Ovary (tissue), 3 donors: Measurements from ENCODE around the gene PSMD11.

ENCODE experiments used
- POLR2A ChIP-seq: fragments of 450-650 bp; IDR thresholded peaks from one replicate; pipeline ENCODE4 v1.6.1; 2017; ENCODE audit warnings: antibody characterized with exemption, mild to moderate bottlenecking, moderate library complexity
- TF ChIP-seq, protein P1 (sequence below), 3 donors: fragments of 450-650 bp in 2 of 3; fragments of 200-600 bp in 1 of 3; IDR thresholded peaks; one replicate each; pipeline versions ENCODE4 v1.5.1 to v1.8.0; 2016 to 2022; ENCODE audit warnings: antibody characterized with exemption in 3 of 3, mild to moderate bottlenecking in 1 of 3
- donor health status: DM: no; HTN: no; CAD: no.

- TF ChIP-seq, protein P1, sequence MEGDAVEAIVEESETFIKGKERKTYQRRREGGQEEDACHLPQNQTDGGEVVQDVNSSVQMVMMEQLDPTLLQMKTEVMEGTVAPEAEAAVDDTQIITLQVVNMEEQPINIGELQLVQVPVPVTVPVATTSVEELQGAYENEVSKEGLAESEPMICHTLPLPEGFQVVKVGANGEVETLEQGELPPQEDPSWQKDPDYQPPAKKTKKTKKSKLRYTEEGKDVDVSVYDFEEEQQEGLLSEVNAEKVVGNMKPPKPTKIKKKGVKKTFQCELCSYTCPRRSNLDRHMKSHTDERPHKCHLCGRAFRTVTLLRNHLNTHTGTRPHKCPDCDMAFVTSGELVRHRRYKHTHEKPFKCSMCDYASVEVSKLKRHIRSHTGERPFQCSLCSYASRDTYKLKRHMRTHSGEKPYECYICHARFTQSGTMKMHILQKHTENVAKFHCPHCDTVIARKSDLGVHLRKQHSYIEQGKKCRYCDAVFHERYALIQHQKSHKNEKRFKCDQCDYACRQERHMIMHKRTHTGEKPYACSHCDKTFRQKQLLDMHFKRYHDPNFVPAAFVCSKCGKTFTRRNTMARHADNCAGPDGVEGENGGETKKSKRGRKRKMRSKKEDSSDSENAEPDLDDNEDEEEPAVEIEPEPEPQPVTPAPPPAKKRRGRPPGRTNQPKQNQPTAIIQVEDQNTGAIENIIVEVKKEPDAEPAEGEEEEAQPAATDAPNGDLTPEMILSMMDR (IDR thresholded peaks at IDR 0.05): no peak
- TF ChIP-seq POLR2A: no peak
Measured at GRCh38 chr17:32504166-32504990, 60.1 kb downstream of the PSMD11 start.
